Naive thymus-derived CD4-positive, alpha-beta T cell (primary cell): ENCODE measurements around the gene UAP1L1. TPM values are rescaled to one million over a fixed set of nuclear protein-coding genes. Genes with fewer than 3 reads are reported as not detected.
A peak's percentile ranks its signal among the peaks of the same experiment; 100 is the strongest.

Experiments used
- ATAC-seq: fragments of 150-1000 bp; cut with Tn5 transposase; 2 replicates; pipeline ENCODE4 v1.10.0; 2021; ENCODE audit warnings: mild to moderate bottlenecking, moderate library complexity
- CTCF ChIA-PET: fragments of 350-600 bp; sonication (Branson Sonifier 250); formaldehyde crosslinking; loops from one replicate; lab custom pipeline; 2021; ENCODE audit warnings: antibody characterized with exemption; lab: Charles Lee
- POLR2A ChIA-PET: fragments of 350-600 bp; sonication (Branson Sonifier 250); formaldehyde crosslinking; loops from one replicate; lab custom pipeline; 2021; ENCODE audit warnings: antibody characterized with exemption, inconsistent platforms; lab: Charles Lee
- DNase-seq, 9 donors: peaks; one replicate each; pipeline versions ENCODE4 v3.0.0 to v3.0.0-alpha.2; 2020 to 2022; ENCODE audit warnings: mixed read lengths in 1 of 9
- H3K27ac ChIP-seq: one replicate; pipeline ENCODE4 v1.7.0; 2013; ENCODE audit warnings: mild to moderate bottlenecking, low read depth, low read length, moderate library complexity
- H3K27me3 ChIP-seq, 2 donors: one replicate each; pipeline ENCODE4 v1.7.0; 2013; ENCODE audit warnings: low read length in 2 of 2, mild to moderate bottlenecking in 2 of 2, moderate library complexity in 2 of 2; ENCODE audit not compliant: control insufficient read depth in 2 of 2, insufficient read depth in 2 of 2
- H3K36me3 ChIP-seq, 3 experiments: 1 replicate in 2 of 3; 2 replicates in 1 of 3; pipeline ENCODE4 v1.7.0; 2013; ENCODE audit warnings: low read length in 3 of 3, mild to moderate bottlenecking in 3 of 3, moderate library complexity in 1 of 3; ENCODE audit not compliant: insufficient read depth in 3 of 3, control insufficient read depth in 2 of 3
- H3K4me1 ChIP-seq, 2 donors: one replicate each; pipeline ENCODE4 v1.7.0; 2013; ENCODE audit warnings: low read length in 2 of 2, mild to moderate bottlenecking in 2 of 2, moderate library complexity in 1 of 2; ENCODE audit not compliant: control insufficient read depth in 2 of 2, insufficient read depth in 2 of 2
- H3K4me3 ChIP-seq: 2 replicates; pipeline ENCODE4 v1.7.0; 2013; ENCODE audit warnings: mild to moderate bottlenecking, low read length
- H3K9me3 ChIP-seq, 3 experiments: 1 replicate in 2 of 3; 2 replicates in 1 of 3; pipeline ENCODE4 v1.7.0; 2013; ENCODE audit warnings: low read length in 3 of 3; ENCODE audit not compliant: control insufficient read depth in 2 of 3
- H3K27ac Mint-ChIP-seq, 9 donors: one replicate each; pipeline ENCODE4 v1.8.0; 2020 to 2022; ENCODE audit warnings: mixed read lengths in 9 of 9, mild to moderate bottlenecking in 8 of 9, moderate library complexity in 5 of 9, inconsistent platforms in 2 of 9
- H3K27me3 Mint-ChIP-seq, 5 donors: one replicate each; pipeline ENCODE4 v1.8.0; 2021 to 2022; ENCODE audit warnings: mixed read lengths in 5 of 5, mild to moderate bottlenecking in 1 of 5
- H3K36me3 Mint-ChIP-seq, 5 donors: one replicate each; pipeline ENCODE4 v1.8.0; 2020 to 2022; ENCODE audit warnings: mixed read lengths in 5 of 5, mild to moderate bottlenecking in 3 of 5, inconsistent platforms in 1 of 5
- H3K4me1 Mint-ChIP-seq, 7 donors: one replicate each; pipeline ENCODE4 v1.8.0; 2020 to 2022; ENCODE audit warnings: mixed read lengths in 7 of 7, mild to moderate bottlenecking in 3 of 7, inconsistent platforms in 1 of 7
- H3K4me3 Mint-ChIP-seq, 10 donors: one replicate each; pipeline ENCODE4 v1.8.0; 2020 to 2022; ENCODE audit warnings: mild to moderate bottlenecking in 10 of 10, mixed read lengths in 10 of 10, moderate library complexity in 6 of 10, inconsistent platforms in 2 of 10
- H3K9me3 Mint-ChIP-seq, 11 donors: one replicate each; pipeline ENCODE4 v1.8.0; 2020 to 2022; ENCODE audit warnings: mixed read lengths in 11 of 11, mild to moderate bottlenecking in 4 of 11, inconsistent platforms in 1 of 11, moderate library complexity in 1 of 11
- intact Hi-C, 2 donors: fragments of 100-400 bp; cut with micrococcal nuclease; formaldehyde crosslinking; loops; one replicate each; pipeline ENCODE4 v1.15.1; 2023
- polyA plus RNA-seq, 2 donors: library from polyadenylated mRNA; unstranded; fragments of 300-500 nt; fragmentation: Illumina TruSeq; gene quantifications; one replicate each; pipeline ENCODE4 v1.2.3, GENCODE V29; 2021
- total RNA-seq, 6 experiments: library from RNA in 5 of 6; stranded (reverse) in 5 of 6; gene quantifications; 1 replicate in 5 of 6; 2 replicates in 1 of 6; pipeline ENCODE4 v1.2.3 and lab custom pipeline; 2021 to 2026

The UAP1L1 gene
- total and polyA plus RNA-seq, 7 experiments from 2014 or later, result 0.71 to 27.6 (median 14.9) TPM

GRCh38 chr9:137078701-137079400 lies 1.5 kb downstream of the UAP1L1 start:
- Mint-ChIP-seq H3K4me3 (peak overlapping the region in 9 of 10 donors; percentile 11 to 80 (median 55)), H3K27me3 (no peaks in the 10 kb centered on the region), H3K9me3 (no peaks in the 10 kb centered on the region), H3K27ac (no peak overlapping the region), H3K4me1 (peaks cover 0 to 15% (median 0%) of the 10 kb centered on the region in 7 donors), H3K36me3 (peaks cover 0 to 4% (median 0%) of the 10 kb centered on the region in 5 donors)
- Histone ChIP-seq H3K4me3 (no peak overlapping the region), H3K27me3 (no peaks in the 10 kb centered on the region), H3K9me3 (no peaks in the 10 kb centered on the region), H3K36me3 (peaks cover 0 to 23% (median 0%) of the 10 kb centered on the region in 3 experiments), H3K4me1 (peaks cover 6 to 8% of the 10 kb centered on the region in 2 donors), H3K27ac (no peak overlapping the region)
- no peak for ATAC-seq
- intact Hi-C loops, result no loop called here
- ChIA-PET CTCF (interaction anchor here (1.1 kb wide), 1 partner anchor 32 kb away, joined by 3 read pairs; no protein-coding TSS in a partner anchor), POLR2A (interaction anchor here (0.6 to 2.8 kb wide), 2 partner anchors 7 to 147 kb away, joined by 4 to 18 read pairs; partner anchors contain the start of gene MAN1B1)
- no peak for DNase-seq

- DNase-seq, result no peak
- Histone ChIP-seq H3K4me3 (no peak overlapping the region), H3K27me3 (no peaks in the 10 kb centered on the region), H3K4me1 (peaks cover 6 to 8% of the 10 kb centered on the region in 2 donors), H3K9me3 (no peaks in the 10 kb centered on the region), H3K27ac (no peak overlapping the region), H3K36me3 (peaks cover 0 to 23% (median 0%) of the 10 kb centered on the region in 3 experiments)
- ChIA-PET CTCF (interaction anchor here (1.1 kb wide), 1 partner anchor 33 kb away, joined by 3 read pairs; no protein-coding TSS in a partner anchor), POLR2A (no interaction called here)
- H3K4me1 Mint-ChIP-seq, result peaks cover 0 to 15% (median 0%) of the 10 kb centered on the region in 7 donors
- peaks cover 0 to 4% (median 0%) of the 10 kb centered on the region in 5 donors for H3K36me3 Mint-ChIP-seq
- H3K27me3 Mint-ChIP-seq, result no peaks in the 10 kb centered on the region
- H3K4me3 Mint-ChIP-seq, result peak overlapping the region; percentile 12 to 83 (median 35)
- no peak for ATAC-seq
- intact Hi-C loops, result no loop called here
- no peaks in the 10 kb centered on the region for H3K9me3 Mint-ChIP-seq
- no peak overlapping the region for H3K27ac Mint-ChIP-seq
Measured at GRCh38 chr9:137079401-137079787, 2.1 kb downstream of the UAP1L1 start.

GRCh38 chr9:137080260-137081122 lies 3.2 kb downstream of the UAP1L1 start:
- H3K36me3 ChIP-seq, result peaks cover 0 to 23% (median 0%) of the 10 kb centered on the region in 3 experiments
- H3K4me3 ChIP-seq, result no peak overlapping the region
- DNase-seq (no peak), ATAC-seq (no peak)
- Mint-ChIP-seq H3K27me3 (no peaks in the 10 kb centered on the region), H3K9me3 (no peaks in the 10 kb centered on the region), H3K36me3 (peaks cover 0 to 4% (median 0%) of the 10 kb centered on the region in 5 donors), H3K4me1 (peaks cover under 1 to 13% (median 2%) of the 10 kb centered on the region in 7 donors), H3K27ac (no peak overlapping the region), H3K4me3 (peak overlapping the region in 3 of 10 donors; percentile 11 to 83 (median 80))
- intact Hi-C loops, result no loop called here
- CTCF ChIA-PET, result interaction anchor here (0.7 kb wide), 1 partner anchor 282 kb away, joined by 3 read pairs; no protein-coding TSS in a partner anchor
- H3K9me3 ChIP-seq, result no peaks in the 10 kb centered on the region
- no peaks in the 10 kb centered on the region for H3K27me3 ChIP-seq
- H3K4me1 ChIP-seq, result peaks cover 7 to 9% of the 10 kb centered on the region in 2 donors
- POLR2A ChIA-PET, result interaction anchor here (1.1 kb wide), 1 partner anchor 10 kb away, joined by 4 read pairs; the partner anchor contains the start of gene SAPCD2
- H3K27ac ChIP-seq, result no peak overlapping the region

GRCh38 chr9:137082222-137082924 lies 5.1 kb downstream of the UAP1L1 start:
- intact Hi-C loops, result no loop called here
- Histone ChIP-seq H3K4me1 (peaks cover 15 to 17% of the 10 kb centered on the region in 2 donors), H3K36me3 (peaks cover 0 to 23% (median 0%) of the 10 kb centered on the region in 3 experiments), H3K9me3 (no peaks in the 10 kb centered on the region), H3K27ac (no peak overlapping the region), H3K4me3 (no peak overlapping the region), H3K27me3 (no peaks in the 10 kb centered on the region)
- H3K27me3 Mint-ChIP-seq, result no peaks in the 10 kb centered on the region
- peak overlapping the region in 1 of 9 donors; percentile 38 for H3K27ac Mint-ChIP-seq
- no peak for ATAC-seq
- no peaks in the 10 kb centered on the region for H3K9me3 Mint-ChIP-seq
- ChIA-PET POLR2A (interaction anchor here (0.9 kb wide), 1 partner anchor 12 kb away, joined by 3 read pairs; the partner anchor contains the start of gene SAPCD2), CTCF (no interaction called here)
- peaks cover 0 to 4% (median 0%) of the 10 kb centered on the region in 5 donors for H3K36me3 Mint-ChIP-seq
- no peak for DNase-seq
- peaks cover 5 to 16% (median 8%) of the 10 kb centered on the region in 7 donors for H3K4me1 Mint-ChIP-seq
- H3K4me3 Mint-ChIP-seq, result no peak overlapping the region

- no peaks in the 10 kb centered on the region for H3K9me3 Mint-ChIP-seq
- no peaks in the 10 kb centered on the region for H3K27me3 Mint-ChIP-seq
- H3K4me3 ChIP-seq, result no peak overlapping the region
- H3K27ac Mint-ChIP-seq, result peak overlapping the region in 1 of 9 donors; percentile 38
- CTCF ChIA-PET, result no interaction called here
- intact Hi-C loops, result no loop called here
- H3K4me1 Mint-ChIP-seq, result peaks cover 10 to 21% (median 14%) of the 10 kb centered on the region in 7 donors
- H3K4me1 ChIP-seq, result peaks cover 21 to 23% of the 10 kb centered on the region in 2 donors
- no peaks in the 10 kb centered on the region for H3K27me3 ChIP-seq
- H3K4me3 Mint-ChIP-seq, result peak overlapping the region in 1 of 10 donors; percentile 25
- H3K36me3 Mint-ChIP-seq, result peaks cover 0 to 4% (median under 1%) of the 10 kb centered on the region in 5 donors
- peaks cover 0 to 23% (median 0%) of the 10 kb centered on the region in 3 experiments for H3K36me3 ChIP-seq
- no peaks in the 10 kb centered on the region for H3K9me3 ChIP-seq
- ATAC-seq (no peak), DNase-seq (no peak)
- POLR2A ChIA-PET, result no interaction called here
- no peak overlapping the region for H3K27ac ChIP-seq
Measured at GRCh38 chr9:137082925-137083290, 5.6 kb downstream of the UAP1L1 start.
